Stimulated activated CD4-positive, alpha-beta T cell treated with anti-CD3 and anti-CD28 coated beads, Interleukin-15, amount 100 ng/mL, for 48 hours (primary cell): ENCODE measurements around the gene HEATR5A.
"Not testable (repeated sequence)": the region's sequence is repeated elsewhere in the genome, so short reads cannot be mapped to it uniquely, and the experiment has no call there.

Experiments
- DNase-seq, 2 donors: peaks; one replicate each; pipeline ENCODE4 v3.0.0-alpha.2; 2020; ENCODE audit warnings: low read depth in 2 of 2

The HEATR5A gene

DNA sequence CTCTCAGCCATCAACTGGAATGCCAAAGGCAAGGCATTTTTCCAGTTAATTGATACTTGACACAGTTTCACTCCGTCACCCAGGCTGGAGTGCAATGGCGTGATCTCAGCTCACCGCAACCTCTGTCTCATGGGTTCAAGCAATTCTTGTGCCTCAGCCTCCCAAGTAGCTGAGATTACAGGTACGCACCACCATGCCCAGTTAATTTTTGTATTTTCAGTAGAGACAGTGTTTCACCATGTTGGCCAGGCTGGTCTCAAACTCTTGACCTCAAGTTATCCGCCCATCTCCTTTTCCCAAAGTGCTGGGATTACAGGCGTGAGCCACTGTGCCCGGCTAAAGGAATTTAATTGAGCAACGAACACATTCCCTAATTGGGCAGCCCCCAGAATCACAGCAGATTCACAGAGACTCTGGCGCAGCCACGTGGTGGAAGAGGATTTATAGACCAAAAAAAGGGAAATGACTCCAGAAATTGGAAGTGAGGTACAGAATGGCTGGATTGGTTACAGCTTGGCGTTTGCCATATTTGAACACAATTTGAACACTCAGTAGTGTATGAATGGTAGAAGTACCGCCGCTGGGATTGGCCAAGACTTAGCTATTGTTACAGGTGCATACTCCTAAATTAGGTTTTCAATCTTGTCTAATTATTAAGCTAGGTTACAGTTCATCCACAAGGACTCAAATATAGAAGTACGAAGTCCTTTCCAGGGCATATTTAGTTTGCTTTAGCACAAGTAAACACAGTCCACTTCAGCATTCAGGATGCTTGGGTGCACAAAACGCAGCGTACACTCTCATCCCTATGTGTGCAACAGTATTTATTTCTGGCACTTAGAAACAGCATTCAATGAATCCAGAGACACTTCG lies 162.6 kb downstream of the HEATR5A start:
- not testable (repeated sequence) for DNase-seq

DNA sequence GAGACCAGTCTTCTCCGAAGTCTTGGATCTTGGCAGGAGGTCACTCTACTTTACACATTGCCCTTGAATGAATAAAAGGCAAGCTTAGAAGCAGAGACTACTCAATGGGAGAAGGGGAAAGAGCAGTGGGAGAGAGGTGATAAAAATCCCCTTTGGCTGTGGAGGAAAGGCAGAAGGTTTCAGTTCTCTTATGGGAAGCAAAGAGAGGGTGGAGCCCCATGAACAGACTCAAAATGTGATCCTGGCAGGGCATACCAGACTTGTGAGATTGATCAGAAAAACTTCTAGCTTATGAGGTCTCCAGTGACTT lies 163.2 kb downstream of the HEATR5A start:
- DNase-seq = no peak

DNA sequence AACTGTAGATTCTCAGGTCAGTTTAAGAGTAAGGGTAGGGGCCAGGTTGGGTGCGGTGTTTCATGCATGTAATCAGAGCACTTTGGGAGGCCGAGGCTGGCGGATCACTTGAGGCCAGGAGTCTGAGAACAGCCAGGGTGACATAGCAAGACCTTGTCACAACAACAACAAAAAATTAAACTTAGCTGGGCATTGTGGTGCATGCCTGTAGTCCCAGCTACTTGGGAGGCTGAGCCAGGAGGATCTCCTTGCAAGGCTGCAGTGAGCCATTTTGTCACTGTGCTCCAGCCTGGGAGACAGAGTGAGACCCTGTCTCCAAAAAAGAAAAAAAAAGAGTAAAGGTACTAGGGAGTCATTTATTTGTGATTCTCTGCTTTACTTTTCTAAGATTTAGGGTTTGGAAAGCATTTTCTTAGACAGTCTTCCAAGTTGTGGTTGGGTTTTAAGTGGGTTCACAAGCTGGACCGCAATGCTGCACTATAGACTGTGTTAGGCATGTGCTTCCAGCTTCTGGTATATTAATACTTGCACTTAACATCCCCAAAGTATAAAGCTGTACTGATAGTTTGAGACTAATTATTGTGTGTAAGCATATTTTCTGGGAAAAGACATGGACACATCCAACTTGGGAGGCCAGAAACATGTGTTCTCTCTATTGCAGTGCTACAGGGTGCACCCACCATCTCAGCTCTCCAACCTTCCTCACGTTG lies 163.7 kb downstream of the HEATR5A start:
- no peak for DNase-seq

DNA sequence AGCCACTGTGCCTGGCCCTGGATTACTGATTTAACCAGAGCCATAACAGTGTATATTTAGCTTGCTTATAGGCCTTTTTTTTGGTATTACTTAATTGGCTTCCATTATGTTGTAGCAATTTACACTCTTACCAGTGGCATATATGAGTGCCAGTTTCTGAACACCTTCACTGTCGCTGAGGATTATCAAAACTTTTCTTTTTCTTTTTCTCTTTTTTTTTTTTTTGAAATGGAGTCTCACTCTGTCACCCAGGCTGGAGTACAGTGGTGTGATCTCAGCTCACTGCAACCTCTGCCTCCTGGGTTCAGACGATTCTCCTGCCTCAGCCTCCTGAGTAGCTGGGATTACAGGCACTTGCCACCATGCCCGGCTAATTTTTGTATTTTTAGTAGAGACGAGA lies 164.4 kb downstream of the HEATR5A start:
- not testable (repeated sequence) for DNase-seq

DNA sequence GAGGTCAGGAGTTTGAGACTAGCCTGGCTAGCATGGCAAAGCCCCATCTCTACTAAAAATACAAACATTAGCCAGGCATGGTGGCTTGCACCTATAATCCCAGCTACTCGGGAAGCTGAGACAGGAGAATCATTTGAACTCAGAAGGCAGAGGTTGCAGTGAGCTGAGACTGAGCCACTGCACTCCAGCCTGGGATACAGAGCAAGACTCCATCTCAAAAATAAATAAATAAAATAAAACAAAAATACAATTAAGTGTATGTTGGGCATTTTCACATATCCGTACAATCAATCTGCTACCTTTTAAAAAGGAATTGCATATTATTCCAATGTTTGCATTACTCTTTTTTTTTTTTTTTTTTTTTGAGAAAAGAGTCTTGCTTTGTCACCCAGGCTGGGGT lies 165.1 kb downstream of the HEATR5A start:
- no peak for DNase-seq

DNA sequence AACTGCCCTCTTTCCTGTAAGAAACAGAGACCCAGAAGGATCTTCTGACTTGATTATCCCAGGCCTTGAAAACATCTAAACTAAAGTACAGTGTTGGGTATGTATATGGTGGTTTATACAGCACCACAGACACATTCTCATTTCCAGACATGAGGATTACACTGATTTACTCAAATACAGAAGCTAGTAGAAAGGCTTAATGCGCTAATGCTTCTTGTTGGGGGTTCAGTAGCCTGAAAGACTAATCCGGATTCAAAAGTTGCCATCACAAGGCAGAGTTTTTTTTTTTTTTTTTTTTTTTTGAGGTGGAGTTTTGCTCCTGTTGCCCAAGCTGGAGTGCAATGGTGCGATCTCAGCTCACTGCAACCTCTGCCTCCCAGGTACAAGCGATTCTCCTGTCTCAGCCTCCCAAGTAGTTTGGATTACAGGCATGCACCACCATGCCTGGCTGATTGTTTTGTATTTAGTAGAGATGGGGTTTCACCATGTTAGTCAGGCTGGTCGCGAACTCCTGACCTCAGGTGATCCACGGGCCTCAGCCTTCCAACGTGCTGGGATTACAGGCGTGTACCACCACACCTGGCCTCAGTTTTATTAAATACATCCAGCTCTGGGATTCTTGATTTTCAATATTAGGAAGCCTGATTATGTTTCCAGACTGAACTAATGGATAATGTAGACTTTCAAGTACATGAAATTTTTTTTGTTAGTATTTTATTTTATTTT lies 166.4 kb downstream of the HEATR5A start:
- no peak for DNase-seq

DNA sequence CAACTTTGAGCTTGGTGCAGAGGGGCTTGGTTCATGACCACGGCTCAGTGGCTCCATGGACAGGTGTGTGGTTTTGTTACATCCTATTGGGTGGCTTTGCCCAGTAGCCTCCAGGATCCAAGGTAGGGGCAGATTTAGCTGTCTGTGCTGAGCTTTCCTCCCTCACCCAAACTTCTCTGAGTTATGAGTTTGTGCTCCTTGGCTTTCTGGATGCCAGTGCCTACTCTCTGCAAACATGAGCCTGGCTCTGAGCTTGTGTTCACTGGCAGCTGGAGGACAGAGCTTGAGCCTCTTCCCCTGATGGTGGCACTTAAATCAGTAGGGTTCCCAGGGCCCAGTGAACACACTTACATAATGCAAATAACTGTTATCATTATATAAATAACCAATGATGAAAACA lies 167.5 kb downstream of the HEATR5A start:
- DNase-seq = no peak

DNA sequence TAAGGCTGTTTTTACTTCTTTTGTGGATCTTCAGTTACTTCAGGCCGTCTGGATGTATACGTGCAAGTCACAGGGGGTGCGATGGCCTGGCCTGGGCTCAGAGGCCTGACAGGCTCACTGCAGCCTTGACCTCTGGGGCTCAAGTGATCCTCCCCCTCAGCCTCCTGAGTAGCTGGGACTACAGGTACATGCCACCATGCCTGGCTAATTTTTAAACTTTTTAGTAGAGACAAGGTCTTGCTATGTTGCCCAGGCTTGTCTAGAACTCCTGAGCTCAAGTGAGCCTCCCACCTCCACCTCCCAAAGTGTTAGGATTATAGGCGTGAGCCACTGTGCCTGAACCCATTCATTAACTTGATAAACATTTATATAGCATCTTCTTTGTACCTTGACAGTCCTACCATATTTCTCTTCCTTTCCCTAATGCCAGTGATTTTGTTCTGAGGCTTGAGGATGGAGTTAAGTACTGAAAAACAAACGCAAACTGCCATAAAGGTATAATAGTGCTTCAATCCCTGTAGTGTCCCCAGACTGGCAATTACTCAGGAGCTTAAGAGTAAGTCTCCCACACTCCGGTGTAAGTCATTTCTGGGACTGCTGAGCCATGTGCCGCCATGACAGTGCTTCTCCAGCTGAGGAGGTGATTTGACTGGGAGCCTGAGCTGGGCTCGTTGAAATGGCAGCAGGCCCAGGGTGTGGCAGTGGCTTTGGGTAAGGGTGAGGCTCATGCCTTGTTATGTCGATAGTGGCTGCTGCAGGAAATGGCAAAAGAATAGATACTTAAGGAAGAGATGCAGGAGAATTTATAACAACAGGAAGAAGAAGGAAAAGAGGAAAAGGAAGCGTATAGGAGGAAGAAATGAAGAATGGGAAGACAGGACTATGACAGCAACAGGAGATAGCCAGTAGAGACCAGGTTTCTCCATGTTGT lies 169.1 kb downstream of the HEATR5A start:
- no peak for DNase-seq

DNA sequence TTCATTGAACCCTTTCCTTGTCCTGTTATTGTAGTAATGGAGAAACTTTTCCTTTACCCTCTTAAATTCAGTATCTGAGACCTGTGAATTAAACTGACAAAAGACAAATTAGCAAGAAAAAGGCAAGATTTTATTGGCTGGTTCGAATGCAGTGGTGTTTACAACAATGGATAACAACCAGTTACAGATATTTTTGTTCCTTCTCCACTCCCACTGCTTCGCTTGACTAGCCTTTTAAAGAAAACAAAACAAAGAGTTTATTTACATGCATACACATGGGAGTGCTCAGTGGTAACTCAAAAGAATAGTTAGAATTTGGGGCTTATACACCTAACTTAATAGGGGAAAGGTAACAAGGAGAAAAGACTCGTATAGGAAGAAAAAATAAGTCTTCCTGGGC lies 175.7 kb downstream of the HEATR5A start:
- no peak for DNase-seq

DNA sequence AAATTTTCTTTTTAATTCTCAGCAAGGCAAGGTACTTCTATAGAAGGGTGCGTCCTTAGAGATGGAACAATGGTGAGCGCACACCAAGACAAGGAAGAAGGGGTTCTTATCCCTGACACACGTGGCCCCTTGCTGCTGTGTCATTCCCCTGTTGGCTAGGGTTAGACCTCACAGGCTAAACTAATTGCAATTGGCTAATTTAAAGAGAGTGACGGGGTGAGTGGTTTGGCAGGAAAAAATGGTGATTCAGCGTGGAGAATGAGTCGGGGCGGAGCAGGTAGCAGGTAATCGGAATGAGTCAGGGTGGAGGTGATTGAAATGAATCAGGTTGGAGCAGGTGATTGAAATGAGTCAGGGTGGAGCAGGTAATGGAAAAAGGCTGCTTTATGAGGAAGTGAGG lies 176.5 kb downstream of the HEATR5A start:
- DNase-seq = peak; percentile 30 to 31

DNA sequence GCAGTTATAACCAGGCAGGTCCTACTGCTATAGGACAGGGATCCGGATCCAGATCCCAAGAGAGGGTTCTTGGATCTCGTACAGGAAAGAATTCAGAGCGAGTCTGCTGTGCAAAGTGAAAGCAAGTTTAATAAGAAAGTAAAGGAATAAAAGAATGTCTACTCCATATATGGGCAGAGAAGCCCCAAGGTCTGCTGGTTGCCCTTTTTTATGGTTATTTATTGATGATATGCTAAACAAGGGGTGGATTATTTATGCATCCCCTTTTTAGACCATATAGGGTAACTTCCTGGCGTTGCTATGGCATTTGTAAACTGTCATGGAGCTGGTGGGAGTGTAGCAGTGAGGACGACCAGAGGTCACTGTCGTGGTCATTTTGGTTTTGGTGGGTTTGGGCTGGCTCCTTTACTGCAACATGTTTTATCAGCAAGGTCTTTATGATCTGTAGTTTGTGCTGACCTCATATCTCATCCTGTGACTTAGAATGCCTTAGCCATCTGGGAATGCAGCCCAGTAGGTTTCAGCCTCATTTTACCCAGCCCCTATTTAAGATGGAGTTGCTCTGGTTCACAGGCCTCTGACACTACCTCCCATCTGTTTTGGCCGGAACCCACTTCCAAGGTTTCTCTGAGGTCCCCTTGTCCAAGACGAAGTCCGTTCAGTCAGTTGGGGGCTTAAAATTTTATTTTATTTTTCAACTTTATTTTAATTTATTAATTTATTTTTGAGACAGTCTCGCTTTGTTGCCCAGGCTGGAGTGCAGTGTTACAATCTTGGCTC lies 178.0 kb downstream of the HEATR5A start:
- not testable (repeated sequence) for DNase-seq
